HepG2 (cell line): ENCODE data around the gene B4GALT7. TPM values are rescaled to one million over a fixed set of nuclear protein-coding genes. Genes with fewer than 3 reads are reported as not detected.

ENCODE experiments used
- CC2D1A ChIP-seq: sonication (generic); formaldehyde crosslinking; IDR thresholded peaks from 2 replicates; pipeline ENCODE4 v1.8.1; 2023; ENCODE audit warnings: mild to moderate bottlenecking, missing genetic modification reagents
- FLYWCH1 ChIP-seq: sonication (generic); formaldehyde crosslinking; IDR thresholded peaks from 2 replicates; pipeline ENCODE4 v1.8.1; 2023; ENCODE audit warnings: mild to moderate bottlenecking, missing genetic modification reagents
- HOXA5 ChIP-seq: sonication (generic); formaldehyde crosslinking; IDR thresholded peaks from 2 replicates; pipeline ENCODE4 v1.4.0; 2020; ENCODE audit warnings: missing genetic modification reagents
- LCORL ChIP-seq, 2 experiments: fragments of 450-650 bp in 1 of 2; sonication (generic) in 1 of 2; formaldehyde crosslinking in 1 of 2; IDR thresholded peaks; 2 replicates each; pipeline versions ENCODE4 v1.5.0 to v1.6.1; 2017 to 2020; ENCODE audit warnings: antibody characterized with exemption in 1 of 2, missing genetic modification reagents in 1 of 2
- MED1 ChIP-seq: sonication (generic); formaldehyde crosslinking; IDR thresholded peaks from 2 replicates; pipeline ENCODE4 v1.4.0; 2020; ENCODE audit warnings: missing genetic modification reagents
- RARA ChIP-seq: IDR thresholded peaks from 2 replicates; pipeline ENCODE4 v1.6.1; 2016; ENCODE audit warnings: missing genetic modification reagents, missing compliant biosample characterization
- UBTF ChIP-seq: sonication (generic); formaldehyde crosslinking; IDR thresholded peaks from 2 replicates; pipeline ENCODE4 v1.4.0; 2020; ENCODE audit warnings: mild to moderate bottlenecking, missing genetic modification reagents
- ZFP90 ChIP-seq: sonication (generic); formaldehyde crosslinking; IDR thresholded peaks from 2 replicates; pipeline ENCODE4 v1.8.0; 2022; ENCODE audit warnings: missing genetic modification reagents, mild to moderate bottlenecking, inconsistent platforms, borderline replicate concordance
- ZMYM3 ChIP-seq: sonication (generic); formaldehyde crosslinking; IDR thresholded peaks from 2 replicates; pipeline ENCODE4 v1.5.1; 2020; ENCODE audit warnings: mild to moderate bottlenecking, missing genetic modification reagents
- ZNF280D ChIP-seq: sonication (generic); formaldehyde crosslinking; IDR thresholded peaks from 2 replicates; pipeline ENCODE4 v1.5.1; 2020; ENCODE audit warnings: mild to moderate bottlenecking, missing genetic modification reagents
- ZNF513 ChIP-seq: sonication (generic); formaldehyde crosslinking; conservative IDR thresholded peaks from 2 replicates; pipeline ENCODE4 v1.5.0; 2020; ENCODE audit warnings: missing genetic modification reagents
- ZNF777 ChIP-seq: sonication (generic); formaldehyde crosslinking; IDR thresholded peaks from 2 replicates; pipeline ENCODE4 v1.4.0; 2020; ENCODE audit warnings: missing genetic modification reagents
- polyA plus RNA-seq, 8 experiments: library from polyadenylated mRNA; depleted of rRNA in 3 of 8; stranded (reverse) in 7 of 8; unstranded in 1 of 8; fragments of >200 nt; fragmentation: Illumina TruSeq in 4 of 8; extraction: Trizol in 4 of 8; gene quantifications; 2 replicates each; pipeline versions ENCODE4 v1.2.1 to v1.2.3, GENCODE V29; 2011 to 2016; ENCODE audit warnings: low read depth in 4 of 8, missing spikeins in 1 of 8, mixed read lengths in 1 of 8; ENCODE audit not compliant: insufficient read depth in 1 of 8
- total RNA-seq, 5 experiments: library from RNA; depleted of rRNA; stranded (reverse); fragments of >200 nt; fragmentation: Illumina TruSeq; extraction: Trizol; gene quantifications; 2 replicates each; pipeline ENCODE4 v1.2.3, GENCODE V29; 2016; ENCODE audit warnings: low read depth in 1 of 5
- TF ChIP-seq, protein P1 (sequence below): sonication (generic); formaldehyde crosslinking; IDR thresholded peaks from 2 replicates; pipeline ENCODE4 v1.9.0; 2021; ENCODE audit warnings: missing genetic modification reagents, mild to moderate bottlenecking, borderline replicate concordance
- TF ChIP-seq, protein P2 (sequence below): IDR thresholded peaks from 2 replicates; pipeline ENCODE4 v1.4.0; 2020; ENCODE audit warnings: mild to moderate bottlenecking, missing genetic modification reagents

The B4GALT7 gene
- total and polyA plus RNA-seq, 2 of the 13 experiments (the other 11 are each of a cell fraction or from before 2014, with no cell fraction given), result 16.4 to 20.5 TPM

GRCh38 chr5:177599731-177600507 is at the start of gene B4GALT7 (continued):
- no peak for TF ChIP-seq ZNF280D (CRISPR knock-in tag)
- TF ChIP-seq, protein P1, sequence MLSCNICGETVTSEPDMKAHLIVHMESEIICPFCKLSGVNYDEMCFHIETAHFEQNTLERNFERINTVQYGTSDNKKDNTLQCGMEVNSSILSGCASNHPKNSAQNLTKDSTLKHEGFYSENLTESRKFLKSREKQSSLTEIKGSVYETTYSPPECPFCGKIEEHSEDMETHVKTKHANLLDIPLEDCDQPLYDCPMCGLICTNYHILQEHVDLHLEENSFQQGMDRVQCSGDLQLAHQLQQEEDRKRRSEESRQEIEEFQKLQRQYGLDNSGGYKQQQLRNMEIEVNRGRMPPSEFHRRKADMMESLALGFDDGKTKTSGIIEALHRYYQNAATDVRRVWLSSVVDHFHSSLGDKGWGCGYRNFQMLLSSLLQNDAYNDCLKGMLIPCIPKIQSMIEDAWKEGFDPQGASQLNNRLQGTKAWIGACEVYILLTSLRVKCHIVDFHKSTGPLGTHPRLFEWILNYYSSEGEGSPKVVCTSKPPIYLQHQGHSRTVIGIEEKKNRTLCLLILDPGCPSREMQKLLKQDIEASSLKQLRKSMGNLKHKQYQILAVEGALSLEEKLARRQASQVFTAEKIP, result no peak
- peak; percentile 70; the same call in 1 of the 2 replicates for TF ChIP-seq ZNF777 (CRISPR knock-in tag)
- no peak; the same call in 1 of the 2 replicates for TF ChIP-seq MED1 (CRISPR knock-in tag)
- no peak for TF ChIP-seq ZFP90
- no peak; the same call in 1 of the 2 replicates for TF ChIP-seq ZMYM3 (CRISPR knock-in tag)
- no peak for TF ChIP-seq RARA (CRISPR knock-in tag)
- peak; percentile 76; the same call in 1 of the 2 replicates for TF ChIP-seq UBTF (CRISPR knock-in tag)
- TF ChIP-seq LCORL (IDR thresholded peaks at IDR 0.05), result no peak
- peak; percentile 21; the same call in 1 of the 2 replicates for TF ChIP-seq LCORL (CRISPR knock-in tag; IDR thresholded peaks at IDR 0.05)
- 0 out of 2 replicates have a peak, but pooled peaks have one; percentile 61 for TF ChIP-seq ZNF513 (CRISPR knock-in tag)
- peak; percentile 52; the same call in 1 of the 2 replicates for TF ChIP-seq HOXA5
- TF ChIP-seq, protein P2, sequence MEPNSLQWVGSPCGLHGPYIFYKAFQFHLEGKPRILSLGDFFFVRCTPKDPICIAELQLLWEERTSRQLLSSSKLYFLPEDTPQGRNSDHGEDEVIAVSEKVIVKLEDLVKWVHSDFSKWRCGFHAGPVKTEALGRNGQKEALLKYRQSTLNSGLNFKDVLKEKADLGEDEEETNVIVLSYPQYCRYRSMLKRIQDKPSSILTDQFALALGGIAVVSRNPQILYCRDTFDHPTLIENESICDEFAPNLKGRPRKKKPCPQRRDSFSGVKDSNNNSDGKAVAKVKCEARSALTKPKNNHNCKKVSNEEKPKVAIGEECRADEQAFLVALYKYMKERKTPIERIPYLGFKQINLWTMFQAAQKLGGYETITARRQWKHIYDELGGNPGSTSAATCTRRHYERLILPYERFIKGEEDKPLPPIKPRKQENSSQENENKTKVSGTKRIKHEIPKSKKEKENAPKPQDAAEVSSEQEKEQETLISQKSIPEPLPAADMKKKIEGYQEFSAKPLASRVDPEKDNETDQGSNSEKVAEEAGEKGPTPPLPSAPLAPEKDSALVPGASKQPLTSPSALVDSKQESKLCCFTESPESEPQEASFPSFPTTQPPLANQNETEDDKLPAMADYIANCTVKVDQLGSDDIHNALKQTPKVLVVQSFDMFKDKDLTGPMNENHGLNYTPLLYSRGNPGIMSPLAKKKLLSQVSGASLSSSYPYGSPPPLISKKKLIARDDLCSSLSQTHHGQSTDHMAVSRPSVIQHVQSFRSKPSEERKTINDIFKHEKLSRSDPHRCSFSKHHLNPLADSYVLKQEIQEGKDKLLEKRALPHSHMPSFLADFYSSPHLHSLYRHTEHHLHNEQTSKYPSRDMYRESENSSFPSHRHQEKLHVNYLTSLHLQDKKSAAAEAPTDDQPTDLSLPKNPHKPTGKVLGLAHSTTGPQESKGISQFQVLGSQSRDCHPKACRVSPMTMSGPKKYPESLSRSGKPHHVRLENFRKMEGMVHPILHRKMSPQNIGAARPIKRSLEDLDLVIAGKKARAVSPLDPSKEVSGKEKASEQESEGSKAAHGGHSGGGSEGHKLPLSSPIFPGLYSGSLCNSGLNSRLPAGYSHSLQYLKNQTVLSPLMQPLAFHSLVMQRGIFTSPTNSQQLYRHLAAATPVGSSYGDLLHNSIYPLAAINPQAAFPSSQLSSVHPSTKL, result peak; percentile 43
- TF ChIP-seq CC2D1A (CRISPR knock-in tag), result no peak
- TF ChIP-seq FLYWCH1 (CRISPR knock-in tag), result no peak
